Activated B cell treated with CpG ODN at 0.5 μM for 24 hours (primary cell): ENCODE measurements around the gene GLRX5. TPM values are rescaled to one million over a fixed set of nuclear protein-coding genes. Genes with fewer than 3 reads are reported as not detected.

ENCODE experiments used
- ATAC-seq: fragments of 200-7000 bp; cut with Tn5 transposase; one replicate; pipeline ENCODE4 v1.10.0; 2021; ENCODE audit warnings: low read depth, mild to moderate bottlenecking, moderate library complexity
- CTCF ChIA-PET: fragments of 350-600 bp; sonication (Branson Sonifier 250); formaldehyde crosslinking; loops from one replicate; lab custom pipeline; 2021; ENCODE audit warnings: antibody characterized with exemption; lab: Charles Lee
- POLR2A ChIA-PET: fragments of 350-600 bp; sonication (Branson Sonifier 250); formaldehyde crosslinking; loops from one replicate; lab custom pipeline; 2021; ENCODE audit warnings: antibody characterized with exemption; lab: Charles Lee
- DNase-seq: peaks from one replicate; pipeline ENCODE4 v3.0.0; 2022
- H3K27ac Mint-ChIP-seq: one replicate; pipeline ENCODE4 v1.8.0; 2020; ENCODE audit warnings: mixed read lengths
- H3K27me3 Mint-ChIP-seq: one replicate; pipeline ENCODE4 v1.8.0; 2021; ENCODE audit warnings: mixed read lengths
- H3K36me3 Mint-ChIP-seq: one replicate; pipeline ENCODE4 v1.8.0; 2021; ENCODE audit warnings: low read depth, mixed read lengths
- H3K4me1 Mint-ChIP-seq: one replicate; pipeline ENCODE4 v1.8.0; 2021; ENCODE audit warnings: mixed read lengths
- H3K4me3 Mint-ChIP-seq: one replicate; pipeline ENCODE4 v1.8.0; 2020; ENCODE audit warnings: mild to moderate bottlenecking, mixed read lengths
- H3K9me3 Mint-ChIP-seq: one replicate; pipeline ENCODE4 v1.8.0; 2020; ENCODE audit warnings: mixed read lengths
- intact Hi-C: fragments of 100-400 bp; cut with micrococcal nuclease; formaldehyde crosslinking; loops from one replicate; pipeline ENCODE4 v1.15.1; 2024
- total RNA-seq: library from RNA; stranded (reverse); gene quantifications from 2 replicates; pipeline ENCODE4 v1.2.3, GENCODE V29; 2022
- TF ChIP-seq, protein P1 (sequence below): fragments of 200-600 bp; IDR thresholded peaks from one replicate; pipeline ENCODE4 v1.8.0; 2022; ENCODE audit warnings: antibody characterized with exemption, mild to moderate bottlenecking

The GLRX5 gene
- 20.5 and 22.4 TPM in 2 replicates for total RNA-seq

DNA sequence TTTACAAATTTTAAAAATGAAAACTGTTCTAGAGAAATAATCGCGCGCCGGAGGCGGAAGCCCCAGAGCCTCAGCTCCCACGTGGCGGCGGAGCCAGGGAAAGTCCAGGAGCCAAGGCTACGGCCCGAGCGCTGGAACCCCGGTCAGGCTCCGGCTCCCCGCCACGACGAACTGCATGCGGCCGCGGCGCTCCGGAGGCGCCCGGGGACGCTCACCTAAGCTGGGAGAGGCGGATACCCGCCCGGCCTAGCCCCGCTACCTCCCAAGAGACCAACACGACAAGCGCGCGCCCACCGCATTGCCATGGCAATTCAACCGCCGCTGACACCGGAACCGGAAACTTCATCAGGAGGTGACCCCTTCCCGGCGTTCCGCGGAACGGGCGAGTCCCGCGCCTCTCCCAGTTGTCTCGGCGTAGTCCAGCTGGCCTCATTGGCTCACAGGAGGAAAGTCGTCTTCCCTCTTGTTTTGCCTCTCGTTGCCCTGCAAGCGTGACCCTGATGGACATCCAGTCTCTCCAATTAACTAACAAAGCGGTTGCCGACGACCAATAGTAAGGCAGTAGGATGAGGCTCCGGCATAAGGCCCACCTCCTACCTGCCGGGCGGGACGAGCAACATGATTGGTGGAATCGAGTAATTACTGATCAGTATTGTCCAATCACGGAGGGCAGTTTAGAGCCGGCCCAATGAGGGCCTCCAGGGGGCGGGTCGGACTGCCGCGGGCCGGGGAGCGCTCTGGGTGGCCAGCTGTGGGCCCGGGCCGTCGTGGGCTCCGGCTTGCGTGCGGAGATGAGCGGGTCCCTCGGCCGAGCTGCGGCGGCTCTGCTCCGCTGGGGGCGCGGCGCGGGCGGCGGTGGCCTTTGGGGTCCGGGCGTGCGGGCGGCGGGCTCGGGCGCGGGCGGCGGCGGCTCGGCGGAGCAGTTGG is at the start of gene GLRX5:
TSS of gene GLRX5 (plus strand) at position 752 of the 927 bp plus-strand sequence. CDS start at position 792, 40 bp downstream.
- H3K27me3 Mint-ChIP-seq, result no peaks in the 10 kb centered on the region
- H3K4me3 Mint-ChIP-seq, result peak within 1 kb of the TSS; percentile 92
- intact Hi-C loops, result loop anchor here (1.0 to 10.0 kb wide), 12 partner anchors 18 to 1360 kb away; partner anchors contain the start of genes ATG2B, DICER1, GSKIP and PAPOLA
- H3K36me3 Mint-ChIP-seq, result peaks cover 25% of the 10 kb centered on the region
- ATAC-seq, result peak; percentile 87
- DNase-seq, result peak; percentile 93
- TF ChIP-seq, protein P1, sequence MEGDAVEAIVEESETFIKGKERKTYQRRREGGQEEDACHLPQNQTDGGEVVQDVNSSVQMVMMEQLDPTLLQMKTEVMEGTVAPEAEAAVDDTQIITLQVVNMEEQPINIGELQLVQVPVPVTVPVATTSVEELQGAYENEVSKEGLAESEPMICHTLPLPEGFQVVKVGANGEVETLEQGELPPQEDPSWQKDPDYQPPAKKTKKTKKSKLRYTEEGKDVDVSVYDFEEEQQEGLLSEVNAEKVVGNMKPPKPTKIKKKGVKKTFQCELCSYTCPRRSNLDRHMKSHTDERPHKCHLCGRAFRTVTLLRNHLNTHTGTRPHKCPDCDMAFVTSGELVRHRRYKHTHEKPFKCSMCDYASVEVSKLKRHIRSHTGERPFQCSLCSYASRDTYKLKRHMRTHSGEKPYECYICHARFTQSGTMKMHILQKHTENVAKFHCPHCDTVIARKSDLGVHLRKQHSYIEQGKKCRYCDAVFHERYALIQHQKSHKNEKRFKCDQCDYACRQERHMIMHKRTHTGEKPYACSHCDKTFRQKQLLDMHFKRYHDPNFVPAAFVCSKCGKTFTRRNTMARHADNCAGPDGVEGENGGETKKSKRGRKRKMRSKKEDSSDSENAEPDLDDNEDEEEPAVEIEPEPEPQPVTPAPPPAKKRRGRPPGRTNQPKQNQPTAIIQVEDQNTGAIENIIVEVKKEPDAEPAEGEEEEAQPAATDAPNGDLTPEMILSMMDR, result no peak
- ChIA-PET CTCF (interaction anchor here (0.7 to 3.4 kb wide), 5 partner anchors 18 to 107 kb away, joined by 3 to 13 read pairs (median 6); partner anchors contain the start of gene SYNE3), POLR2A (interaction anchor here (0.6 to 3.9 kb wide), 19 partner anchors 14 to 465 kb away, joined by 3 to 52 read pairs (median 4); partner anchors contain the start of gene SYNE3)
- H3K4me1 Mint-ChIP-seq, result peaks cover 50% of the 10 kb centered on the region
- peak within 1 kb of the TSS; percentile 93 for H3K27ac Mint-ChIP-seq
- H3K9me3 Mint-ChIP-seq, result no peaks in the 10 kb centered on the region

DNA sequence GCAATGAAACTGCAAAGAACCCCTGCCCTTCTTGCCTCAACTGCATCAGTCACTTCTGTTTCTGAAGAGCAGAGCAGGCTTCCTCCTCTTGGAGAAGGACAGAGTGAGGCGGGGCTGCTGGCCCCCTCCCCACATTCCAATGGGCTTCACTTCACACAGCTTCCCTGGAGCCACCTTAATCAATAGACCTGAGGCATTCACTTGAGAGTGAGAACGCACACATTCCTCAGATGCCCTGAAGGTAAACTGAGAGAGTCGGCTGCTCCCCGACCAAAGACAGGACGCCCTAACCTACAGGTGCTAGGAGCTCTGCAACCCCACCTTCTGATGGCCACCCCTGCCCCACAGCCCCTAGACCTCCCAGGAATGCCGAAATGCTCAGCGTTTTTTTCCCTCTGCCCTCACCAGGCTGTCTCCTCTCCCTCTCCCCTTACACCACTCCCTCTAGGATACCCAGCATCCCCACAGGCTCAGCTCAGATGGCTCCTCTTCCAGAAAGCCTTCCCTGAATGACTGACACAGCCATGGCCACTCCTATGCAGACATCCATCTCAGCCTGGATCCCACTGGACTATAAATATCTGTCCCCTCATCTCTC is 49.5 kb upstream of the GLRX5 start:
- intact Hi-C loops, result no loop called here
- H3K27me3 Mint-ChIP-seq, result no peaks in the 10 kb centered on the region
- DNase-seq (no peak), ATAC-seq (no peak)
- ChIA-PET POLR2A (no interaction called here), CTCF (no interaction called here)
- H3K27ac Mint-ChIP-seq, result peak overlapping the region; percentile 21
- no peaks in the 10 kb centered on the region for H3K9me3 Mint-ChIP-seq
- peaks cover 87% of the 10 kb centered on the region for H3K4me1 Mint-ChIP-seq
- H3K36me3 Mint-ChIP-seq, result peaks cover 22% of the 10 kb centered on the region
- TF ChIP-seq, protein P1, result no peak
- H3K4me3 Mint-ChIP-seq, result peak overlapping the region; percentile 9

DNA sequence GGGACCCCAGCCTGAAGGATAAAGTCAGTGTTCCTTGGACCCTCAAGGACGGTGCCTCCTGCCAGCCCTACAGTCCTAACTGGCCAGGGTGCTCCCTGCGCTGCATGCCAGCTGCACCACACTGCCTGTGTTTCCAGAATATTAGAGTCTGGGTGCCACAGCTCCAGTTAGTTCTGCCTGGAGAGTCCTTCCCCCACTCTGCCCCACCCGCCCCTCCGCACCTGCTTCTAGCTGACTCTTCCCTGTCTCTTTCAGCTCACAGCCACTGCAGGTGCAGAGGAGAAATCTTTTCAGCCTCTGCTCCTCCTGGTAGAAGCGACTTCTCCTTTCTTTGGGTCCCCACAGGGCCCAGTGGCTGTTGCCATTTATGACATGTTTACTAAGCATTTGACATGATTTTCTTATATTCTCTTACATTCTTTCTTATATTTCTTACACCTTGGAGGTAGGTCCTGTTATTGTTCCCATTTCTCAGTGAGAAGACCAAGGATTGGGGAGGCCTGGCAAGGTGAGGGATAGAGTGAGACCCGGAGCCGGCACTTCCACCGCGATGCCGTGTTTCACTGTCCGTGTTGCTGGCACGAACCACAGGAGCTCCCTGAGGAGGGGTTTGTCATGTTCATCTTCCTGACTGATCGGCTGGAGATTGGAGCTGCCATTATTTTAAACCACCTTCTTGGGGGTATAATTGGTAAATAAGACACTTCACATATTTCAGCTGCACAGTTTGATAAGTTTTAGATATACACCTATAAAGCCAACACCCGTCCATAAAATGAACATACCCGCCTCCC is 47.8 kb upstream of the GLRX5 start:
- Mint-ChIP-seq H3K9me3 (no peaks in the 10 kb centered on the region), H3K27ac (peak overlapping the region; percentile 78), H3K4me1 (peaks cover 85% of the 10 kb centered on the region), H3K4me3 (peak overlapping the region; percentile 39), H3K36me3 (peaks cover 23% of the 10 kb centered on the region), H3K27me3 (no peaks in the 10 kb centered on the region)
- ATAC-seq, result peak; percentile 87
- DNase-seq, result peak; percentile 35
- TF ChIP-seq, protein P1, result no peak
- intact Hi-C loops, result loop anchor here (1.0 kb wide), 1 partner anchor 8 kb away; no protein-coding TSS in a partner anchor
- POLR2A ChIA-PET, result interaction anchor here (0.6 to 2.0 kb wide), 8 partner anchors 9 to 47 kb away, joined by 3 to 14 read pairs (median 4); partner anchors contain the start of gene SYNE3
- CTCF ChIA-PET, result interaction anchor here (1.0 to 1.1 kb wide), 3 partner anchors 29 to 40 kb away, joined by 3 to 4 read pairs (median 3); no protein-coding TSS in a partner anchor

DNA sequence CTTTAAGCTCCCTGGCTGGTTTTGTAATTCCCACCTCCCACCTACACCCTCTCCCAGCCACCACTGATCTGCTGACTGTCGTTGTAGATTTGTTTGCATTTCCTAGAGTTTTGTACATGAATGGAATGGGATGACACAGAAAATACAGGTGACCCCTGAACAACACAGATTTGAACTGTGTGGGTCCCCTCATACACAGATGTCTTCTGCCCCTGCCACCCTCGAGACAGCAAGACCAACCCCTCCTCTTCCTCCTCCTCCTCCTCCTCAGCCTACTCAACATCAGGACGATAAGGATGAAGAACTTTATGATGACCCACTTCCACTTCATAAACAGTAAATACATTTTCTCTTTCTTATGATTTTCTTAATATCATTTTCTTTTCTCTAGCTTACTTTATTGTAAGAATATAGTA is 47.2 kb upstream of the GLRX5 start:
- TF ChIP-seq, protein P1, result no peak
- Mint-ChIP-seq H3K27ac (peak overlapping the region; percentile 78), H3K4me1 (peaks cover 86% of the 10 kb centered on the region), H3K27me3 (no peaks in the 10 kb centered on the region), H3K36me3 (peaks cover 27% of the 10 kb centered on the region), H3K9me3 (no peaks in the 10 kb centered on the region), H3K4me3 (no peak overlapping the region)
- intact Hi-C loops, result loop anchor here (1.0 kb wide), 1 partner anchor 8 kb away; no protein-coding TSS in a partner anchor
- ChIA-PET CTCF (interaction anchor here (1.1 kb wide), 2 partner anchors 35 to 40 kb away, joined by 3 to 4 read pairs; no protein-coding TSS in a partner anchor), POLR2A (interaction anchor here (1.0 to 2.0 kb wide), 4 partner anchors 8 to 31 kb away, joined by 3 to 14 read pairs (median 6); partner anchors contain the start of gene SYNE3)
- no peak for ATAC-seq
- no peak for DNase-seq
